C4-2B (cell line): ENCODE measurements around the gene SGK1.

ENCODE experiments used
- CTCF ChIP-seq: fragments of 450-650 bp; conservative IDR thresholded peaks from 2 replicates; pipeline ENCODE4 v1.5.1; 2017; ENCODE audit warnings: mild to moderate bottlenecking
- ZFX ChIP-seq: fragments of 450-650 bp; IDR thresholded peaks from 2 replicates; pipeline ENCODE4 v1.6.1; 2017

- TF ChIP-seq CTCF: no peak
- no peak for TF ChIP-seq ZFX
Observed at GRCh38 chr6:134318974-134319281, 1.0 kb upstream of the SGK1 start.
